ENCODE measurements around the gene FAM83B.
"Not testable (repeated sequence)": the region's sequence is repeated elsewhere in the genome, so short reads cannot be mapped to it uniquely, and the experiment has no call there.

Gene FAM83B

DNA sequence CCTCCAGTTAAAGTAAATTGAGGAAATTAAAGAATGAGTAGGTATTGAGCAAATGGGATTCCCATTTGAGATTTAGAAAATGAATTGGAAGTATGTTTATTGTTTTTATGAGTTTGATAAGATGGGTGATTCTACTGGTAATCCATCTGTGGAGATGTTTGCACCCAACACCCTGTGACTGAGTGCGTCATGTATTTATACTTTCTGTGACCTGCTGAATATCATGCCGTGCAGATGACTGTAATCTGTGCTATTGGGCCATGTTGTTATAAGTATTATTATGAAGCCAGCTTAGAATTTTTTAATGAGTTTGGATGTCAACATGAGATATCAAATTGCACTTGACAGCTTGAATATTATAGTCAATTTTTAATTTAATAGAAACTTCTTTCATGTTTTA lies 17.7 kb downstream of the FAM83B start:
- no peak for DNase-seq

DNA sequence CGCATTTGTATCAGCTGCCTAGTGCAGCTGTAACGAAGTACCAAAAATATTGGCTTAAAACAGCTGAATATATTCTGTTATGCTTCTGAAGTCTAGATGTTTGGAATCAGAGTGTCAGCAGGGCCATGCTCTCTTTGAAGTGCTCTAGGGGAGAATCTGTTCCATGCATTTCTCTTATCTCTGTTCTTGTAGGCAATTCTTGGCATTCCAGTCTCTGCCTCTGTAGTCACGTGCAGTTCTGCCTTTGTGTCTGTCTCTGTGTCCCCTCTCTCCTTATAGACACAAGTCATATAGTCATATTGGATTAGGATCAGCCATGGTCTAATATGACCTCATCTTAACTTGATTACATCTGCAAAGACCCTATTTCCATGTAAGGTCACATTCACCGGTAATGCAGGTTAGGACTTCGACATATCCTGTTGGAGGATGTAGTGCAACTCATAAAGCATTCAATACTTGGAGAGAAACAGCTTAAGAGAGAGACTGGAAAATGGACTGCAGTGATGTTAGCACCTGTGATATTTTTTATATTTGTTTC lies 18.6 kb downstream of the FAM83B start:
- DNase-seq, result no peak

DNA sequence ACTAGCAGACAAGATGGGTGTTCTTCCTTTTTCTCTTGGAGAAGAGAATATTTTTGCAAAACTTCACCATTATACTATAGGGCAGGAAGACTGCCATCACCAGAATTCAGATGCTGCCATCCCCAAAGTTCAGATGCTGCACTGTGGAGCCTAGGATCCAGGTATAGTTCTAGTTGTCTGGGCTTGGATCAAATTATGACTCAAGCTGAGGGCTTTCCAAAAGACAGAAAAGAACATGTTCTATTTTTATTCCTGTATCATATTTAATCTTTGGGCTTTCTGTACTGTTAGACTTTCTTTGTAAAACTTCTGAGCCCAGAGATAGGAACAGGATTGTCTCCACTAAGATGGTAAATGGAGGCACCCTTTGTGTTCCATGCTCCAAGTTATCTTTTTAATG lies 22.0 kb downstream of the FAM83B start:
- no peak for DNase-seq

DNA sequence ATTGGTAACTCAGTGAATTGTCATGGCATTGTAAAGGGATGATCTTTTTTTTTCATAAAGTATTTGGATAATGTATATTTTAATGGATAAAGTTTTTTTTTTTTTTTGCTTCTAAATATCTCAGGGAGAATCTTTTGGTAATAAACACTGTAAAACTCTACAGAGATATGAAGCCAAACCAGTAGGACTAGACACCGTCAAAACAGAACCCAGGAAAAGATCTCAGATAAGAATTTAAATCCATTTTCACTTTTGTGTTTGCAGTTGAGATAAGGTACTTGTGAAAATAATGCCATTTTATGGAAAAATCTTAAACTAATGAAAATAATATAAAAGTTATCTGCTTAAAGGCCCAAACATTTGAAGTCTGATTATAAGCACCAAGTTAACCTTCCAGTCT lies 27.0 kb downstream of the FAM83B start:
- no peak for DNase-seq

DNA sequence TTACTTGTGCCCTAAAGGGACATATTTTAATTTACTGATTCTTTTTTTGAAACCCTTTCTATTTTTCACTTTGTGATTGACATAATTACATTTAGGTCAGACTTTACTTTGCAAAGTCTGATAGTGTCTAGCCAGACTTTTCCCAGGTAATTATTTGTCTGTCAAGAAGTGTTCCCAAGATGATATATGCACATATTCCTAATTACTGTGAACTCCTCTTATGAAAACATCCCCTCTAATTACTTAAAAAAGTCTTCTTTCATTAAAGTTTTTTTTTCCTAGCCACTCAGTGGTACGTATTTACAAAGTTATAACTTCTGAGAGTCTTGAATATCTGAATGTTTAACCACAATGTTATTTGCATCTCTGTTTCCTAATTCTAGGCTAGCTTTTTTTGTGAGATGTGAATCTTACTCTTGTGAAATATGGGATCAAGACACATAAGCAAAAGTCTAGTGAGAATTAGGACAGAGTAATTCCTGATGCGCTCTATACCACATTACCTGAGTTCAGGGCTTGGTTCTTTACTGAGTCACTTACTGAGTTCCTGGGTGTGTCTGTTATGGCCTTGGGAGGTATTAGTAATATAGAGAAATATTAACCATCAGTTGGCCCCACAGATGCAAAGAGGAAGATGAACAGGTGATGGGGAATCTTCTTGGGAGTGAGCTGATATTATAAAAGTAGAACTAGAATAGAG lies 27.9 kb downstream of the FAM83B start:
- no peak for DNase-seq

DNA sequence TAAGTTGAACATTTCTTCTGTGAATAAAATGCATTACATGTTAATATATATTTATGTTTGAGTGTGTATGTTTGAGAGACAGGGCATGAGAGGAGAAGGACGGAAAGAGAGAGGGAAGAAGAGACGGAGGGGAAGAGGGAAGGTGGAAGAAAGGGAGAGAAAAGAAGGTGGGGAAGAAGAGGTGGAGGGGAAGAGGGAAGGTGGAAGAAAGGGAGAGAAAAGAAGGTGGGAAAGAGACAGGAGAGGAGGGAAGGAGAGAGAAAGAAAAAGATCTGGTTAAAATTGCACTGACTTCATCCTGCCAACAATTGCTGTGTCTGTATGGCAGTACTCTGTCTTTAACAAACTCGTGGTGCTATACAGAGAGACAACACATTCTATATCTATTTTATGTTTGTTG lies 29.0 kb downstream of the FAM83B start:
- no peak for DNase-seq

DNA sequence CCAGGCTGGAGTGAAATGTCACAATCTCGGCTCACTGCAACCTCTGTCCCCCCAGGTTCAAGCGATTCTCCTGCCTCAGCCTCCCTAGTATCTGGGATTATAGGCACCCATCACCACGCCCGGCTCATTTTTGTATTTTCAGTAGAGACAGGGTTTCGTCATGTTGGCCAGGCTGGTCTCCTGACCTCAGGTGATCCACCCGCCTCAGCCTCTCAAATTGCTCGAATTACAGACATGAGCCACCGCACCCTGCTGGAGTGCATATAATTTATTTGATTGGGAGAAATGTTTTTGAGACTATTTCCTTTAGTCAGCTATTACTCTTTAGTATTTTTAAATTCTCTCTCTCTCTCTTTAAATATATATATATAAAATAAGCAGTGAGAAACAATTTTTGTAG lies 29.8 kb downstream of the FAM83B start:
- DNase-seq, result no peak

DNA sequence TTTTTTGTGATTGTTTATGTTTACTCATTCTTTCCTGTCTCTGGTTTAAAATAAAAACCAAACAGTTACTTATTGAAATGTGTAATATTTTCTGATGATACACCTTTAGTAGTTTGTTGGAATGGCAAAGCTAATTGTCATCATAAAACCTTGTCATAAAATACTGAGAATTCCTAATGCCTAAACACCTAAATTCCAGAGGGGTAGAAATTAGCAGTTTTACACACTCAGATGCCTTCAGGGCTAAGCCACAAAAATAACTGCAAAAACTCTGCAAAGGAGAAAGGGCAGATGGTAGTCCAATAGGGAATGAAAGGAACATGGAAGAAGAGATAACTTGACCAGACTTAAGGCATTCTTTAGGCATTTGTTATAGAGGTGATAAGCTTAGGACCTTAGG lies 30.3 kb downstream of the FAM83B start:
- DNase-seq, result no peak

DNA sequence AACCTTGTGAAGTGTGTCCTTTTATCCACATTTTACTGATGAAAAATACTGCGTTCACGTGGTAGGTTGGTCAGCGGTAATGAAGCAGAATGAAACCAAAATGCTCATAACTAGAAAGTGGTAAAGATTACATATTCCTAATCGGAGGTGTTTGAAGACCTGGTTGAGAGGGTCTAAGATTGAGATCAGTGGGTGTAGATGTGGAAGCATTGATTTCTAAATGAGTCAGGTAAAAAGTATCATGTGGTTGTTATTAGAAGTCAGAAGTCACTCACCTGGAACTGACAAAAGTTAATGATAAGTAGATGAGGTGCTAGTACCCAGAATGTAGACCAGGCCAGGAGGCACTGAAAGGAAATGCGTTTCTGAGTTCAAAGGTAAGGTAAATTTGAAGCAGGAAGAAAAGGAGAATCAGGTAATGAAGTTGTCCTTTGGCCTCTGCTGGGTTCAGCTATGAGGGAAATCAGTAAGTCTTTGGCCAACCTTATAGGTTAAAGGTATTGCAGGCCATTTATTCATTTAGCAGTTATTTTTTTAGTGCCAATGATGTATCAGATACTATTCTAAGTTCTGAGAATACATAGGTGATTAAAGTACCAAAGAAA lies 31.2 kb downstream of the FAM83B start:
- DNase-seq, result no peak

DNA sequence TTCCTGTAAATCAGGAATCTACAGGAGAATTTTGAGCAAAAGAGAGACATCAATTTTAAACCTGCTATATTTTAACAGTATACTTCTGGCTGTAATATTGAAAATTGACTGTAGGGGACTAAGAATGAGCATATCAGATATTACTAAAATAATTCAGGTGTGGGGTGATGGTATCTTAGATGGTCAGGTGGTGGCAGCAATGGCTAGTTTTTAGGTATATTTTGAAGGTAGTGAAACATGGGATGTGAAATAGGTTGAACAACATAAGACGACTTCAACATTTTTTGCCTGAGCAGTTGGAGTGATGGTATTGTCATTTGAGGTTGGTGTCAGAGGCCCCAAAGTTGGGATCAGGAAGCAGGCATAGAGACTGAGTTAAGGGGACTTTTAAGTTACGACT lies 32.1 kb downstream of the FAM83B start:
- DNase-seq, result no peak

DNA sequence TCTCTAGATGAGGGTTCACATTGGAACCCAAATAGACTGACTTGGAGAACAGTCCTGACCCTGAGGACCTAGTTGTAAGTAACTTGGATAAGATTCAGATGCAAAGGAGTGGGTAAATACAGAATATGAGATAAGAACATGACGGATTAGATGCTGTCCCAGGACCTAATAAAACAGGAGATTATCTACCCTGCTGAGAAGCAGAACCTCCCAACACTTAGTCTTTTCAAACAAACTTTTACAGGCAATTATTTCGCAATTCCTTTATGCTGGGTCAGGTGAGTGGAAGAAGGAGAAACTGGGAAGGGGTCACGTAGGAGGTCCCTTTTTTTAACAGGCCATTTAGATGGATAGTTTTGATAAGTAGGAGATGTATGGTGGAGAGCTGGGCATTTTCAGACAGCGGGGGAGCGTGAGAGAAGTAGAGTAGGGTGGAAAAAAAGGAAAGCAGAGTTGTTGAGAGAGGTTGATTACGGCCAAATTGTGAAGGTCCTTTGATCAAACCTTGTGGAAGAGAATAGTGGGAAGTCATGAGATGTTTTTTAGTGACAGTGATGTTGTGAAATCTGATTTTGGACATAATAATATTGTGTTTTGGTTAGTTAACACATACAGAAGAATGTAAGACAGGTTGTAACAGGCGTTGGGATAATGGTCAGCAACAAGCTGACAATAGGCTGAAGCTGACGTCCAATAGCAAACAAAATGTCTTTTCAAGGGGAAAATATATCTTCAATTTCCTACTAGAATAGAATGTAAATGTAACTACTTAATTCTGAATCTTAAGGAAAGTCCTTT lies 32.8 kb downstream of the FAM83B start:
- no peak for DNase-seq

DNA sequence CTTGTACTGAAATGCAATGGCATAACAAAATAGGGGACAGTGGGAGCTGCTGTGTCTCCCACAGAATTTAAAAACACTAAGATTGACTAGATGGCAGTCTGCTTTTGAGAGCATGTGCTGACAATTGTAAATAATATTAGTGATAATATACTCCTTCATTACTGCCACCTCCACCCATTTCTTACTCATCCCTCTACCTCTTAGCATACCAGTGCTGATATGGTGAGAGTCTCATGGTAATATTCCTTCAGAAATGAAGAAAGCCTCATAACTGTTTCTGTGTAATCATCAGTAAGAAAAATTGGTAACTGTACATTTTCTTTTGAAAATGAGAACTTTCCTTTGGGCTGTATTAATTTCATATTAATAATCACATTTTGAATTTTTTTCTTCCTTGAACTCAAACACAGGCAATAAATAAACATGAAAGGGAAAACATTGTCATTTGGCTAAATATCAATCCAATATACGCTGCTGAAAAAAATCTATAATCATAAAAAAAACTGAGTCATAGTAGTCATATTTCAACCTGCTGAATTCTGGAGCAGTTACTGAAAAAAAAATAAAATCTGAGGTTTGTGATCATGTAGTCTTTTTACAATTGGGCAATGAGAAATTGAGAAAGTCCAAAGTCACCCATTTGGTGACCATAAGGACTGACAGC lies 34.6 kb downstream of the FAM83B start:
- no peak for DNase-seq

DNA sequence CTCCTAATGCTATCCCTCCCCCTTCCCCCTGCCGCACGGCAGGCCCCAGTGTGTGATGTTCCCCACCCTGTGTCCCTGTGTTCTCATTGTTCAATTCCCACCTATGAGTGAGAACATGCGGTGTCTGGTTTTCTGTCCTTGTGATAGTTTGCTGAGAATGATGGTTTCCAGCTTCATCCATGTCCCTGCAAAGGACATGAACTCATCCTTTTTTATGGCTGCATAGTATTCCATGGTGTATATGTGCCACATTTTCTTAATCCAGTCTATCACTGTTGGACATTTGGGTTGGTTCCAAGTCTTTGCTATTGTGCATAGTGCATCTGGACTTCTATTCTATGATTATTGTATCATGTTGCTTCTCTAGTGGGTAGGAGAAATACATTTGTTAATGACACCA lies 35.3 kb downstream of the FAM83B start:
- not testable (repeated sequence) for DNase-seq

DNA sequence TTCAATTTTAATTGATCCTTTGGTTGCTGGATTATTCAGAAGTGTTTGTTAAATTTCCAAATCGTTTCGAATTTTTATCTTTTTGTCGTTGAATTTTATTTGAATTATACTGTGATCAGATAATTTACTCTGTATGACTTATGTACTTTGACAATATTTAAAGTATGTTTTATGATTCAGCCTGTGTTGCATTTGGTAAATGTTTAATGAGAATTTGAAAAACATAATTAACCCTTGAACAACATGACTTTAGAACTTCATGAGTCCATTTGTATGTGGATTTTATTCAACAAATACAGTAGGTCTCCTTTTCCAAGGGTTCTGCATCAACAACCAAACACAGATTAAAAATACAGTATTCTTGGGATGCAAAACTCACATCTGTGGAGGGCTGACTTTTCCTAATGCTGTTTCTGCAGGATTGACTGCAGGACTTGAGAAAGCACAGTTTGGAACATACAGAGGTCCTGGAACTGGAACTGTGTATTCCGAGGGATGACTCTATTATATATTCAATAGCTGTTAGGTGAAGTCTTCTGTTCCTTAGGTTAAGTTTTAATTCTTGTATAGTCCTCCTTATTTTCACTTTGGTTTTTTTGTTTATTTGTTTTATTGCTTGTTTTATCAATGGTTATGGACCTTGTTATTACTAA lies 40.5 kb downstream of the FAM83B start:
- no peak for DNase-seq

DNA sequence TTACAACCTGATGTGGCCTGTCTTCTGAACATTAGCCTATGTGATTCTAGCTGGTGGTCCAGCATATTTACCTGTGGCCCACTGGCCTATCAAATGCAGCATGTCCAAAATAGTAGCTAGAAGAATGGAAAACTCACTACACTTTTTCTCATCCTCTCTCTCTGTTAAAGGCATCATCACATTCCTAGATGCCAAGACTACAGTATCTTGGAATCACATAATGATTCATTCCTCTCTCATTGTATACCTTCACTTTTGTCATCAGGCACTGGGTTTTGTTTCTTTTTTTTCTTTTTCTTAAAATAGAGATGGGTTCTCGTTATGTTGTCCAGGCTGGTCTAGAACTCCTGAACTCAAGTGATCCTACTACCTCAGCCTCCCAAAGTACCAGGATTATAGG lies 45.0 kb downstream of the FAM83B start:
- DNase-seq, result no peak

DNA sequence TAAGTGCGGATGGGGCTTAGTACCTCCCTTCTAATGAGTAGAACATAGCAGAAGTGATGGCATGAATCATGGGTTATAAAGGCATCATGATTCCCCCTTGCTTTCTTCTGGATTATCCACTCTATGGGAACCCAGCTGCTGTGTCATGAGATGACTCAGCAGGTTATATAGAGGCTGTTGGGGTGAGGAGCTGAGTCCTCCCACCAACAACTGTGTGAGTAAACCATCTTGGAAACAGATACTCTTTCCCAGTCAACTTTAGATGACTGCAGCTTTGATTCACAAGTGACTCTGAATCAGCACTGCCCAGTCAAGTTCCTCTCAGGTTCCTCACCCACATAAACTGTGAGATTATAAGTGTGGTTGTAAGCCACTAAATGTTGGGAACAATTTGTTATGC lies 46.3 kb downstream of the FAM83B start:
- DNase-seq, result no peak

DNA sequence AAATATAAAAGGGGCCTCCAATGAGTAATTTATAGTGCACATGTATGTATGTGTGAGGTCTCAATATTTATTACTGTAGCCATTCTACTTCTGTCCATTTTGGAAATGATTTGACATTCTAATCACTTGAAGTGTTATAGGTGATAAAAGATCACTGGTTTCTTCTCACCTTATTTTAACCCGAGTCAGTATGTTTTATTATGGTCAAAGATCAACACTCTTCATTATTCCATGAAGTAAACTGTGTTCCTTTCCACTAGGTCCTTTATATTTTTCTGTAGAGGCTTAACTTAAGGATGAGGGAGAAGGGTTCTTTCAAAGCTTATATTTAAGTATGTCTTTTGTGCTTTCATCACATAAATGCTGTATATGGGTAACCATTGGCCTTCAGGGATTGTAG lies 47.2 kb downstream of the FAM83B start:
- DNase-seq, result no peak

DNA sequence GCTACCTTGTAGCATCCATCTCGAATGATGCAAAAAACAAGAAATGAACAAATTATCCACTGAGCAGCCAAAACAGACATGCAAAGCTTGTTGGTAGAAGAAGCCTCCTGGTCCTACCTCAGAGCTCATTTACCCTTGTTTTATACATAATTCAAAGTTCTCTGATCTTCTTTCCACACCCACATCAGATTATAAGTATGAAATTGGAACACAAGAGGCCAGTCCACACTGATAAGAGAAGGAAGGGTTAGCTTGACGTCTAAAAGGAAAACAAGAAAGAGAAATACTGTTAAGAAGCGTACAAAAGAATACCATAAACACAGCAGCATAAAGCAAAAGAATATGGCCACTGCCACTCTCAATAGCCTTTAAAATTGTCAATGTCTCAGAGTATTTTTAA lies 49.7 kb downstream of the FAM83B start:
- DNase-seq, result no peak

DNA sequence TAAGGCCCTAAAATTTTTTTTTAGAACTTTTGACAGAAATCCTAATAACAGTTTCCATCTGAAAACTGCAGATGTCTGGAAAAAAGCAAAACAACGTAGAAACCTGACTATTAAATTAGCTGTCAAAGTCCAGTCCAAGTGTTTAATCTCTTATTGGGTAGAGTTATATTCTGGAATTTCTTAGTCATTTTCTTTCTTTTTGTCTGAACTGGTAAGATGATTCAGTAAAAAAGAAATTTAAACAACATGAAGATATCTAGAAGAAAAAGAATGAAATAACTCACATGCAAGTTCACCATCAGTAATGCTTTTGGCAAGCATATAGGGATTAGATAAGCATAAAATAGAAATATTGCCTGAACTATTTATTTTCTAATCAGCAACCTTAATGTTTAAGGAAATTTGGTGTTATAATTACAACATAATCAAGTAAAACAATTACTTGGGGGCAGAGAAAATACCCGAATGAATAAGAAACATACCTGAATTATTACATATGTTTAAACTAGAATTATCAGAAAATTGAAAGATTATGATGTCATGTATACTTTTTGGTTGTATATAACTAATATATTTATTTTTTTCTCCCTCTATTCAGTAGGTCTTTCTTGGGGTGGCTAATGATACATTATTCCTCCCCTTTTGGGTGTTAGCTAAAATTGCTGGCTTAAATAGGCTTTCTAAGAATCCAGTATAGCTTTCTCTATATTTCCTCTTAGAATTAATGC lies 51.1 kb downstream of the FAM83B start:
- DNase-seq, result no peak

DNA sequence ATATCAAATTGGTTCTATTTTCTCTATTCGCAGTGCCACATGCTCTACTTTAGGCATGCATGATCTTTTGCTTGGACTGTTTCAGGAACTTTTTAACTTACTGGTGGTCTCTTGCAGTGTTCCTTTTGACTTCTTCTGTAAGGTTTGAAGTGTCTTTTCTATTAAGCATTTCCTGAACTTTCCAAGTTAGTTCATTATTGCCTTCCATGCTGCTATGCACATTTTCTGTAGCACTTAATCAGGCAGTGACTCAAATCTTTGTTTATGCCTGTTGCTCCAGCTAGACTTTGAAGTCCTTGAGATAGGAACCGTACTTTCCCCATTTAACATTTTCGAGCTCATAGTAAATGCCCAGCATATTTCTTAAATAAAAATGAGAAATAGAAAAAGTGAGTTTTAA lies 52.2 kb downstream of the FAM83B start:
- DNase-seq, result no peak

DNA sequence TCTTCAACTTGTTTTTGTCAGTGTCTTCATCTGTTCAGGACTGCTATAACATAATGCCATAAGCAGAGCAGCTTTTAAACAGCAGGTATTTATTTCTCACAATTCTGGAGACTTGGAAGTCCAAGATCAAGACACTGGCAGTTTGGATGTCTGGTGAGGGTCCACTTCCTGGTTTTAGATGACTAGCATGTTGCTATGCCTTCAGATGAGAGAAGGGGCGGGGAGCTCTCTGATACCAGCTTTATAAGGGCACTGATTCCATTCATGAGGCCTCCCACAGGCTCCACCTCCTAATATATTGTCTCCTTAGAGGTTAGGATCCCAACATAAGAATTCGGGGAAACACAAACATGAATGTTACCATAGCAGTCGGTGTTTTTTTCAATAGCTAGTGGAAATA lies 52.9 kb downstream of the FAM83B start:
- DNase-seq, result no peak

DNA sequence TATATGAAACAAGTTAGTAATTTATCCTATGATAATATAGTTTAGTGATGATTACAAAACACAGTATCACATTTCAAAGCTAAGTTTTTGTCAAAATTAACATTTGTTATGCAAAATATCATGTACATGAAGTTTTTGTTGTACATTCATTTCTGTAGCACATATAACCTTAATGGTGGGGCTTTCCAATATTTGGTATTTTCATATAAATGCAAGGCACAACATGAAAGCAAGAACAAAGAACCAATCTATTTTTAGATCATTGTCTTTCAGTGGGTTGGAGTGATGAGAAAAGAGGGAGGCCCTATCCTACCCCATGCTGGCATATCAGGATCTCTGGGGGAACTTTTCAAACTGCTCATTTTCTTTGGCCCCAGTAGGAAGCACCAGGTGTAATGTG lies 53.4 kb downstream of the FAM83B start:
- no peak for DNase-seq
